HG03066 (cell line): ENCODE data around the gene SPECC1.
"Not testable (repeated sequence)": the region's sequence is repeated elsewhere in the genome, so short reads cannot be mapped to it uniquely, and the experiment has no call there.

Experiments used
- ATAC-seq: cut with Tn5 transposase; IDR thresholded peaks from one replicate; pipeline ENCODE4 v1.9.1; 2021; ENCODE audit warnings: low read depth; ENCODE audit not compliant: unreplicated experiment

The SPECC1 gene

DNA sequence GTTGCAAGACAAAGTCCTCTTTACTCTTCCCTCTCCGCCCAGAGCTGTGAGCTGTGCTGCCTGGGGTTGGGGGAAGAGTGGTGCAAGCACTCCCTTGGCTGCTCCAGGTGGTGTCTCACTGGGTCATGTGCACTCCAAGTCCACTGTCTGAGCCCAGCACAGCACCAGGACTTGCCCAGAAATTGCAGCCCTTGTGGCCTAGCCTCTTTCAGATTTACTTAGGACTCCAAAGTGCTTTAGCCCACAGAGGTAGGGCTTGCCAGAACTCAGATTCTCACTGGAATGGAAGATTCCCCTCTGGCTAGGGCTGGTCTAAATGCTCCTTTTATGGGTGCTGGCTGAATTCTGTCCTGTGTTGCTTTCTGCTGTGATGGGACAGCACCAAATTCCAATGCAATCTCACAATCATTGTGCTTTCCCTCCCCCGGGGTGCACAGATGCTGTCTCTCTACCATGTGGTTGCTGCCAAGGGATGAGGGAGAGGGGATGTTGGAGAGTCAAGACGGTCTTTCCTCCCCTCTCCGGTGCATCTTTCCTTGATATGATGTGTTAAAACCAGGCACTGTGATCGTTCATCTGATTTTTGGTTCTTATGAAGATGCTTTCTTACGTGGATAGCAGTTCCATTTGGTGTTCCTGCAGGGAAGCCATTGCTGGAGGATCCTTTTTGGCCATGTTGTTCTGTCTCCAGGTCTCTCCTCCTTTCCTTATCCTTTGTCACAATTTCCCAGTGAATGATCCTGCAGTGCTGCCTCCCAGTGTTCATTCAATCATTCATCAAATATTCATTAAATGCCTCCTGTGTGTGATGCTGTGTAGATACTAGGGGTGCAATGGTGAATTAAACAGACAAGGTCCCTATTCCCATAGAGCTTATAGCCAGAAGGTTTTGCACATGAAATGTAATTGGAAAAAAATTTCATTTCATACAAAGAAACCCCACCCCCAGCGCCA is 216.3 kb downstream of the SPECC1 start:
- no peak for ATAC-seq

DNA sequence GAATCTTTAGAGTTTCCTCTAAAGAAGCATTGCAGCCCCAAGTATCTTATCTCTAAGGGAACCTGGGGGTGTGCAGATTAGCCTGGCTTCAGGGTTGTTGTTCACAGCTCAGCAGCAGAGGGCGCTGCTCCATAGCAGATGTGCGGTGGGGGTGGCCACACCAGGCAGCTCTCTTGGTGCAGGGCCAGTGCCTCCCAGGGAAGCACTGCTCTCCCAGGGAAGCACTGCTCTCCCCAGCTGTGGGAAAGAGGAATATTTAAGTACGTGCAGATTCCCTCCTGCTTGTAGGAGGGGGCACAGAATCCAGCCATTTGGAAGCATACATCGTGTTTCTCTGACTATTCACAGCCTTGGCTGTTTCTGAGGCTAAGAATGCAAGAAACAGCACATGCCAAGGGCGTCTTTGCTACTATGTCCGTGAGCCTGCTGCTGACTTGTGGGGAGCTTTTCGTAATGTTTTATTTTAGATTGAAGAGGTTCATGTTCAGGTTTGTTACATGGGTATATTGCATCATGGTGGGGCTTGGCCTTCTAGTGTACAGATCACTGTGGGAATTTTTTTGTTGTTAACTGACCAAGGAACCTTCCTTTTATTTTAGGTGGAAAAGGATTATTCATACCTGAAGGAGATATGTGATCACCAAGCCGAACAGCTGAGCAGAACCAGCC is 217.8 kb downstream of the SPECC1 start:
- ATAC-seq = no peak

DNA sequence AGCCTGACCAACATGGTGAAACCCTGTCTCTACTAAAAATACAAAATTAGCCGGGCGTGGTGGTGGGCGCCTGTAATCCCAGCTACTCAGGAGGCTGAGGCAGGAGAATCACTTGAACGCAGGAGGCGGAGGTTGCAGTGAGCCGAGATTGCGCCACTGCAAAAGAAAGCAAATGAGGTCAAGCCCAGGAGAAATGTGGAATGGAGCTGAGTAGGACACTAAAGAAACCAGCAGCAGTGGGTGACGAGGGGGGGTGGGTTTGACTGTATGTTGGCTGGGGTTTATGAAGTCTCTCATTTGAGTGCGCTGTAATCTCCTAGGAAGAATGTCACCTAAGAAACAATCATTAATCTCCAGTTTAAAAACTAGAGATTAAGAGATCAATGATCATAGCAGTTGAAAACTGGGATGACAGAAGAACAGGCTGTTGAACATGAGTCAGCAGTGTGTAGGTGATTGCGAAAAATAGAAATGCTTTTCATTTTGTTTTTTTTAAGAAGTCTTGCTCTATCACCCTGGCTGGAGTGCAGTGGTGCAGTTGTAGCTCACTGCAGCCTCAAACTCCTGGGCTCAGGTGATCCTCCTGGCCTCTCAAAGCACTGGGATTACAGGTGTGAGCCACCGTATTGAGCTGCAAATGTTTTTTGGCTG is 218.7 kb downstream of the SPECC1 start:
- ATAC-seq = not testable (repeated sequence)

DNA sequence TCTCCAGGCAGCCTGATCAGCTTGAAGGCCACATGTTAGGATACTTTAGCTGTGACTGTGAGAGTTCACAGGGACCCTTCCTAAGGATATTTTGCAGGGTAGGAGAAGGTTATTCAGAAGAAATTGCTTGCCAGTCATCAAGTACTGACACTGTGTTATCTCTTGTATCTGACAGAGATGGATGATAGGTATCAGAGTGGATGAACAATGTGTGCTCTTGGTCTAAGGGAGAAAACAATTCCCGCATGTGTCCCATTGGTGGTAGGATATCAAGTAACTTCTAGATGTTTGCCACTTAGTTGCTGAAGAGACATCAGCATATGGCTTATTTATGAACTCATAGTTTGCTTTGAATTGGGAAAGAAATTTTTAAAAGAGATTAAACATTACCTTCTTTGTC is 219.3 kb downstream of the SPECC1 start:
- ATAC-seq = no peak

DNA sequence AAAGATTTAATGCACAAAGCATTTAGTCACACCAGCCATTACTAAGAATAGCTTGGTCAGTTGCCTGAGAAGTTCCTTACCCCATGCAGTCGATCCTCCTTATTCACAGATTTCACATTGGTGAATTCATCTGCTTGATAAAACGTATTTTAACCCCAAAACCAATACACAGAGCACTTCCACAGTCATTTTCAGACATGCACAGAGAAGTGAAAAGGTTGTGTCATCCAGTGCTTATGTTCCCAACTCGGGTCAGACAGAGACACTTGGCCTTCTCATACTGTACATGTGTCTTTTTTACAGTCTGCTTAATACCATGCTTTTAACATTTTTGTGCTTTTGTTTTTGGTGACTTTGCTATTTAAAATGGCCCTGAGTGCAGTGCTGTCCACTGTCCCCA is 219.7 kb downstream of the SPECC1 start:
- no peak for ATAC-seq

DNA sequence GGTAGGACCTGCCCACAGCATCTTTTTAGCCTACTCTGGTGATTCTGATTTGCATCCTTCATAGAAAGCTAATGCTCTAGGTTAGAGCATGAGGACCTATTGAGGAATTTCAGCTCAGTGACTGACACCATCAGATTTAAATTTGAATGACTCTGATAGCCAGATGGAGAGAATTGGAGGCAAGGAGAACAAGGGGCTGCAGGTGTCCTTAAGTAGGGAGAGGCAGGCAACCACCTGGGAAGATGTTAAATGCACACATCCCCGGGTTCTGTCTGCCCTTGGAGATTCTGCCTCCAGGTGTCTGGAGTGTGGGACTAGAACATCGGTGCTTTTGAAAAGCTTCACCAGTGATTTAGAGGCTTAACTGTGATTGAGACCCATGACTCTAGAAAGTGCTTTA is 221.8 kb downstream of the SPECC1 start:
- no peak for ATAC-seq

DNA sequence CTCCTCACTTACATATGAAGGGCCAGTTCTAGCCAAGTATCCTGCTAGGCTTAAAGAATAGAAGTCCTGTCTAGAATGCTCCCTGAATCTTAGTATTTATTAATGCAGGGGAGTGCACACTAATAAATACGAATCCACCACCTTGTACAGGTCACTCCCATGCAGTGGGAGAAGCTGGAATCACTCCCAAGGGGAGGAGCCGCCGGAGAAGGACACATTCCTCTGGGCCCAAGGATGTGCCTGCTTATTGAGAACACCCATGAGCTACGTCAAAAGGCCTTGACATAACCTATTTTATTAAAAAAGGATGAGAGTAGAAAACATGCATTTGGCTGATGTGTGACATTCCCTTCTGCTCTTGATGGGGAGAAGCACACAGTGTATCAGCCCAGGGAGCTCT is 223.5 kb downstream of the SPECC1 start:
- no peak for ATAC-seq

DNA sequence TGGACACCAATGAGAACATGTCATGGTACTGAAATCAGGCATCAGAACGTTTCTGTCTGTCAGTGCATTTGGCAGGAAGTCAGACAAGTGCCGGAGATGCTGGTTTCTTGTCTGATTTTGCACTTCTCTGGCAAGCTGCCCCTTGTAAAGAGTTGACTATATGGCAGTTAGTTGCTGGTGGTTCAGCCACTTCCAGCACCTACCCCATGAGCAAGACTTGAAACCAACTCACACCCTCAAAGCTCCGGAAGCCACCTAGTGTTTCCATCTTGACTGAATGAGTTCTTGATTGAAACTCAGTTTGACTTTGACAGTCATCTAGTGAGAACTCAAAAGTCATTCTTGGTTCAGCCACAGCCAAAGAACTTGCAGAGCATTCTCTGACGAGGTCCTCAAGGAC is 225.1 kb downstream of the SPECC1 start:
- no peak for ATAC-seq

DNA sequence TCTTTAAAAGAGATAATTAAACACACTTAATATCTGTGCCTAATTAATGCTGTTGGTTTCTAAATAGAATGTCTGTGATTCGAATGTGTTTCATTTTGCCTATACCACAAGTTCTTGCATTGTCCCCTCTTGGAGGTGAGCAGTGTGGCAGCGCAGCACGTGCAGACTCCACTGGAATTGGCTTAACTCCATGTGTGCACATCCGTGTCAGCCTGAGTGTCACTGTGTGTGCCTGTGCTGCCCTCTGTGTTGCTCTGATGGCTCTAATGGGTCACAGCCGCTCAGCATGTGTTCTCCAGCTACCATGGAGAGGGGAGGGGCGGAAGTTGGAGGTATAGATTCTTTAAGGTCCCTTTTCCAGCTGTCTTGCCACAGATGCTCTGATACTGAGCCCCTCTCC is 226.6 kb downstream of the SPECC1 start:
- ATAC-seq = no peak

DNA sequence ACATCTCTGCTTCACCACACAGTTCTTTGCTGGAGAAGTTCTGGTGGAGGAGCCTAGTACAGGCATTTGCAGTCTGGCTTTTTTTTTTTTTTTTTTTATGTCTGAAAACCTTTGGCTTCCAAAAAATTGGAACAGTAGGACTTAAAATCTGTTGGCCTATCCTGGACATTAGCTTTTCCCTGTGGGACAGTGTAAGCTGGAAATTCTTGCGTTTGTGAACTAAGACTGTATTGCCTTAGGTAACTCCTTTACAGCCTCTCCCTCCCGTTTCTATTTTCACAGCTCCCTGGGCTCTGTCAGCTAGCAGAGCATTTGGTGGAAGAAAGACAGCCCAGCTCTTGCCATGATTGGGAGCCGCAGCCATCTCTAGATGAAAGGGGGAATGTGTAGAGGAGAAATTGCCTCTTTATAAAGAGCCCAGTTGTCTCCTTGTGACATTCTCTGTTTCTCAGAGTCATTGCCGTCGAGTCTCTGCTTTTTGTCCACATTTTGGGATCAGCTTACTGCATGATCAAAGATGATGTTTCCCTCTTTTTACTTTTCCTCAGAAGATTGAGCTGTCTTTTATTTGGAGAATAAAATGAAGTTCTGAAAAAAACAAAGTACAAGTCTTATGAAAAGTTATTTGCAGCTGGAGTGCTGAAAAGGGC is 227.5 kb downstream of the SPECC1 start:
- no peak for ATAC-seq

DNA sequence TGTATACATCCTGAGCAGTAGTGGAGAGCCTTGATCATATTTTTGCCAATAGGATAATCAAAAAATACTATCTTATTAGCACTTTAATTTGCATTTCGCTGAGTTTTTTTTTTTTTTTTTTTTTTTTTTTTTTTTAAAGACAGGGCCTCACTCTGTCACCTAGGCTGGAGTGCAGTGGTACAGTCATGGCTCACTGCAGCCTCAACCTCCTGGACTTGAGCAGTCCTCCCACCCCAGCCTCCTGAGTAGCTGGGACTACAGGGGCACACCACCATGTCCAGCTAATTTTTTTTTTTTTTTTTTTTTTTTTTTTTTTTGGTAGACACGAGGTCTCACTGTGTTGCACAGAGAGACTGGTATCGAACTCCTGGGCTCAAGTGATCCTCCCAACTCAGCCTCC is 230.6 kb downstream of the SPECC1 start:
- not testable (repeated sequence) for ATAC-seq

DNA sequence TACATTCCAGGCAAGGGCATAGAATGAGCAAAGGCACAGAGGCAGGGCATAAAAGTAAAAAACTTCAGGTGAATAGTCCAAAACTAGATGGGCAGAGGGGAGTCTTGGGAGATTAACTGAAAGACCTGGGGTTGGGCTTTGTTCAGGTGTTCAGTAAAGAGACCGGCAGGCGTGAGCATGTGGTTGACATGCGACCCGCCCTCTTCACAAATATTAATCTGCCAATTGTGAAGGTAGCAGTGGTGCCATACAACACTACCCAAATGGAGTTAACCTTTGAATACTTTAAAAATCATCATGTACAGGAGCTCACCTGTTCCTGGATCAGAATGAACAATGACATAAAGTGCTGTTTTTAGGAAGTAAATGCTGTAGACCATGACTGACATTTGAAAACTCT is 232.7 kb downstream of the SPECC1 start:
- no peak for ATAC-seq

DNA sequence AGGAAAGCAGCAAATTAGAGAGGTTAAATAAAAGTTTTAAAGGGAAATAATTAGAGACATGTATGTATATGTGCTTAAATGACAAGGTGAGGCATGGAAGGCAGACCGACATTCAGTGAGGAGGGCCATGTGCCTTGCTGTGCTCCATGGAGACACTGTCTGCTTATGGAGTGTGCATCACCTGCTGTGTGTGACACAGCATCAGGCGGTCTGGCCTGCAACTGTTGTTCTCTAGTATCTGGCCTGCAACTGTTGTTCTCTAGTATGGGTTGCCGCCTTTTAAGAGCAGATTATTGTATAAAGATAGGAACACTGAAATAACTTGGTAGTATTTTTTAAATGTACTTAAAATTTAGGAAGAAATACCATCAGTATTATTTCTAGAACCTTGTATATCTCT is 233.1 kb downstream of the SPECC1 start:
- no peak for ATAC-seq

DNA sequence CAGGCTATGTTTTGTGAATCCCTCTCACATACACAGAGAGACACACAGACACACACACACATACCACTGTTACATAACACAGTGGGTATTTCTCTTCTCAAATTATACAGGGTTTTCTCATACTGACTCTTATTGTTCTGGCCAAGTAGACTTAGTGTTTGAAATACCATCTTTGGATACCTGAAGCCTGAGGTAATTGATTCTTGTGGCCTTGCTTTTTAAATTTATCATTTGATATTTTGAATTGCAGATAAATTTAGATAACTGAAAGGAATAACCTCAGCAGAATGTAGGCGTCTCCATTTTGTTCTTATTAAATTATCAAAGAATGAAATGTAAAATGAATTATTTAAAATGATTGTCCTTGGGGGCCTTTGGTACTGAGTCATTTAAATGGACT is 234.4 kb downstream of the SPECC1 start:
- ATAC-seq = no peak

DNA sequence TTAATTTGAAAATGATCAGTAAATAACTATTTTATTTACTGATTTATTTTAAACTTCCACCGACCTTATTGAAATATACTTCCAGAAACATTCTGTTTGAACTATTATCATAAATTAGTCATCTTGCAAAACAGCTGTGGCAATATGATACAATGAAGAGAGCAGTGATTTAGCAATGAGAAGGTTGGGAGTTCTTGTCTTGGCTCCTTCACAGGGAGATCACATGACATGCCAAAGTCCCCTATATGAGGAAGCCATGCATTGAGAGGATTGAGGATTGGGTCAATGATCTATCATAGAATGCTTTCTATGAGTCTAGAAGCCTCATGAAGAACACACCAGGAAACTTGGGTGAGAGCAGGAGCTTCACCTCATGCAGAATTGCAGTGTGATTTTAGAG is 235.5 kb downstream of the SPECC1 start:
- ATAC-seq = no peak

DNA sequence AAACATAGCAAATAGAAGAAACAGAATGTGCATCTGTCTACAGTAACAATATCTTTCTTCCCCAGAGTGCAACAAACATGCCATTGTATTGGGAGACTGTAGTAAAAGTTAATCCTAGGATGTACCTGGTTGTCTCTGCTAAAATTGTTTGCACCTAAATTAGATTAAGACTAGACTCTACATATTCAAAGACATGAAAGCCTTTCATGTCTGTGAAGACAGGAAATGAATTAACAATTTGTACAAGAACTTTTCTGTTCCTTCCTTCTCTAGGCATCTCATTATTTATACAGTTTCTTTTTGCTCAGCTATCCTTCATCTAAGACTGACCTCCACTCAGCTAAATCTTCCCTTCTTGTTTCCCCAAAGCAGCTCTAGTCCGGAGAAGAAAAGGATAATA is 237.5 kb downstream of the SPECC1 start:
- no peak for ATAC-seq

DNA sequence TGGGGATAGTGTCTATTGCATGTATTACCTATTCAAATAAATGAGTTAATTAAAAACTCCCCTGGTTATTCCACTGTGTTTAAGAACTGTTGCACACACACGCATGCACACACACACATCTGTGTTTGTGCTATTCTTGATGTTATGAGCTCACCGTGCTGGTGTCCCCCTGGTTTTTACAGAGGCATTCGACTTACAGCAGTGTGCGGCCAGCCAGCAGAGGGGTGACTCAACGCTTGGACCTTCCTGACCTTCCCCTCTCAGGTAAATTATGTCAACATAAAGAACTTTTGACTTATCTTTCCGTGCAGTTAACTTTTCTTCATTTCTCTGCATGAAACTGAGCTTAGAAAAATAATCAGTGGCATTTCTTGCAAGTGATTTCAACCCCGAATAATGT is 244.2 kb downstream of the SPECC1 start:
- ATAC-seq = no peak

DNA sequence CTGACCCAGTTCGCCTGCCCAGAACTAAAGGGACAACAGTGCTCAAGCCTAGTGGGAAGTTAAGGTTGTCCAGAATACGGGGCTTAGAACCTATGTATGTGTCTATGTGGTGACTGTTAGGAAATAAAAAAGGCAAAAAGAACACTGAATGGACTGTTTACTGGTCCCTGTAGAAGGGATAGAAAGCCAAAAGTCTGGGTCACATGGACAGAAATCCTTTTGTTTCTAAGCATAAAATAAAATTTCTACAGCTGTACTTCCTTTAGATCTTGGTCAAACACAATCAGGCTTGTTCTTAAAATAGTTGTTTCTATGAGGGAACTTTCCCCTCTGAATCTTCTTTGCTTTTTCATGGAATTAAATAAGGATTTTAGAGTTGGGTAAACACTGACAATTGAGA is 245.4 kb downstream of the SPECC1 start:
- no peak for ATAC-seq

DNA sequence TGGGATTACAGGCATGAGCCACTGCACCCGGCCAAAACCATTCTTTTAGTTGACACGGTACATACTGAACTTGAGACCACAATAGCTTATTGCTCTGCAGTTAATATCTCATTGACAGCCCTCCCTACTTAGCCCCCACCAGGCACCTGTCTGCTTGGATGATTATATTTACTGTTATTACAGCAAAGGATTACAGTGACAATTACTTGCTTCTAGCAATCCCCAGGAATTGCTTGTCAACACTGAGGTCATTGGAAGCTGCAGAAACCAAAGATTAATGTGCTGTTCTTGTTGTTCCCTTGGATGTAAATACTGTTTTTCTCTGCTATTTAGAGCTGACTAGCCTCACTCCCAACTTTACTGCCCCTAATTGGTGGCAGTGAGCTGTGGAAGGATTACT is 247.0 kb downstream of the SPECC1 start:
- ATAC-seq = no peak

DNA sequence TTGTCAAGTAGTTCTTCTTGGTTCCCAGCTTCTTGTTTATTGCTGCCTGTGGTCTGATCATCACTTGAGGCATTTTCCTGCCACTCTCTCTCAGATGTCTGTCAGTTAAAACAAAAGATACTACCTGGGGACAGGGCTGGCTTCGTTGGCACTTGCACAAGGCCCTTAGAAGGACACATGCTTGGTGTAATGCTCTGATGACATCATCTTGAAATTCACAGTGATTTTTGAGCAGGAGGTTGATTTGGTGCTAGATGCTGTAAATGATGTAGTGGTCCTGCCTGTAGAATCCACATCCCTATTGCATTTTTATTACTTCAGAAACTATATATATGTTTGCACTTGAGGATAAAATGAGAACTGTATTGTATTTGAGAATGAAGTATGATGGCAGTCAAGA is 247.8 kb downstream of the SPECC1 start:
- no peak for ATAC-seq

DNA sequence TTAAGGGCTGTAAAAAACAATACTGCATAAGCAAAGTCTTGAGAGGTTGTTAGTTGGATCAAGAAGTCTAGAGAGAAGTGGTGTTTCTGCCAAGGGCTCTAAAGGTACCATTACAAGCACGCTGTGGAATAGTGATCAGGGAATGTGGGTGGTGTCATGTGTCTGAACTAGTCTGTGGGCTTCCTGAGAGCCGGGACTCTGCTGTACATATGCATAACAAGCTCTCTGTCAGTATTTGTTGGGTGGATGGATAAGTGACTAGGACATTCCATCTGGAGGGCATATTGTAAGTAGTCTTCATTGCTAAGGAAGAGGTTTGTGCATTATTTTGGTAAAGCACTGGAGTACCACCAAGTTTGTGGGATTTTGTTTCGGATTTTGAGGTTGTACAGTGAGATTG is 248.6 kb downstream of the SPECC1 start:
- no peak for ATAC-seq
